ENCODE data around the gene CD84.
"Not testable (repeated sequence)": the region's sequence is repeated elsewhere in the genome, so short reads cannot be mapped to it uniquely, and the experiment has no call there.

The CD84 gene

GRCh38 chr1:160610569-160611242 lies 31.4 kb upstream of the CD84 start:
- no peak for DNase-seq (ENCODE audit: low spot score)

DNA sequence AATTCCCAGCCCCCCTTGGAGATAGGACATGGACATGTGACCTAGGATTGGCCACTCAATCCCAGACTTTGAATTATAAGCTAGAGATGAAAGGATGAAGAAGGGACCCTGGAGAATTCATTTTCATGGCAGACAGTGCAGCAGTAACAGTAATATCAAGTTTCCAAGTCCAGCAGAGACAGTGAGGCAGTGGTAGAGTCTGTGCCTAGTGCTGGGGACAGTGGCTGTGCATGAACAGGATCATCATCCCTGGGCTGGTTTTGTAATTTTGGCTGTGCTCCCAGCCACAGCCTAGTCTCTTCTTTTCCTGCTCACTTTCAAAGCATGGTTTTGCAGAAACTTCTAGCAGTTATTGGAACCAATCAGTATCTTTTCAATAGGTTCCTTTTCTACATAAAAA lies 29.6 kb upstream of the CD84 start:
- DNase-seq (ENCODE audit: low spot score), result no peak

DNA sequence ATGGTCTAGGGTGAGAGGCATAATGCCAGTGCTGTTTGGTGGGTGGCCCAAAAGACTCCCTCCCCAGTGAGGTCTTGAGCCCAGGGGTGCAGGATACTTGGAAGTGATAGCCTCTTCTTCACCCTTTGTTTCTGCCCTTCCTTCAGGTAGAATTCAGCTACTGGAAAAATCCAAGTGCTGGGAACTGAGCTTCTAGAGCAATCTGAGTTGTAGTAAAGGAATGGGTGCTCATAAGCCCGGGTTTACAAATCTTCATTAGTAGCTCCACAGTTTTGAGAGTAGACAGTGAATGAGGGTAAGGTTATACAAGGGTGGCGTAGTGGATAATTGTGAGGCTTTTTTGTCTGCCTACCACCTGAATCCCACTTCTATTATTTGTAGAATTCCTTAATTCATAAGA lies 29.2 kb upstream of the CD84 start:
- DNase-seq (ENCODE audit: low spot score), result no peak

GRCh38 chr1:160608057-160608456 lies 28.8 kb upstream of the CD84 start:
- no peak for DNase-seq (ENCODE audit: low spot score)

DNA sequence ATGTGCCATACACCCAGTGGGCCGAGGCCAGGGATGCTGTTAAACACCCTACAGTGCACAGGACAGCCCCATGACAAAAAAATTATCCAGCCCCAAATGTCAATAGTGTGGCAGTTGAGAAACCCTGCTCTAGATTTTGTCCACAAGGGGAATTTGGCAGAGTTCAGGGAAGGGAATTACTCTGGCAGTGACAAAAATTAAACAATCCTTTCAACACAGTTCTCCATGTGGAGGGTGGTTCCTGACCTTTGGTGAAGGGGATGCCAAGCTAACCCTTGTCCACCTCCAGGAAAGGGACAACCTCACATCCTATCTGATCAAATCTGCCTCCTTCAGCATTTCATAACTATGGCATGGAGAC lies 28.4 kb upstream of the CD84 start:
- DNase-seq (ENCODE audit: low spot score), result no peak

- peak; percentile 81 for DNase-seq (ENCODE audit: low spot score)
Measured at GRCh38 chr1:160607011-160607671, 27.8 kb upstream of the CD84 start.

GRCh38 chr1:160606611-160607010 lies 27.3 kb upstream of the CD84 start:
- no peak for DNase-seq (ENCODE audit: low spot score)

- no peak for DNase-seq (ENCODE audit: low spot score)
Measured at GRCh38 chr1:160605792-160606479, 26.6 kb upstream of the CD84 start.

DNA sequence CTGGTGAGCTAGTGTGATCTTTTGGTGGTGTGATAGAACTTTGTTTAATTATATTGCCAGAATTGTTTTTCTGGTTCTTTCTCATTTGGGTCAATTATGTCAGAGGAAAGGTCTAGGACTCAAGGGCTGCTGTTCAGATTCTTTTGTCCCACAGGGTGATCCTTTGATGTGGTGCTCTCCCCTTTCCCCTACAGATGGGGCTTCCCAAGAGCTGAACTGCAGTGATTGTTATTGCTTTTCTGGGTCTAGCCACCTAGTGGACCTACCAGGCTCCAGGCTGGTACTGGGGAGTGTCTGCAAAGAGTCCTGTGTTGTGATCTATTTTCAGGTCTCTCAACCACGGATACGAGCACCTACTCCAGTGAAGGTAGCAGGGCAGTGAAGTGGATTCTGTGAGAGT lies 25.9 kb upstream of the CD84 start:
- DNase-seq (ENCODE audit: low spot score), result no peak

GRCh38 chr1:160597705-160598104 lies 18.4 kb upstream of the CD84 start:
- no peak for DNase-seq (ENCODE audit: low spot score)

DNA sequence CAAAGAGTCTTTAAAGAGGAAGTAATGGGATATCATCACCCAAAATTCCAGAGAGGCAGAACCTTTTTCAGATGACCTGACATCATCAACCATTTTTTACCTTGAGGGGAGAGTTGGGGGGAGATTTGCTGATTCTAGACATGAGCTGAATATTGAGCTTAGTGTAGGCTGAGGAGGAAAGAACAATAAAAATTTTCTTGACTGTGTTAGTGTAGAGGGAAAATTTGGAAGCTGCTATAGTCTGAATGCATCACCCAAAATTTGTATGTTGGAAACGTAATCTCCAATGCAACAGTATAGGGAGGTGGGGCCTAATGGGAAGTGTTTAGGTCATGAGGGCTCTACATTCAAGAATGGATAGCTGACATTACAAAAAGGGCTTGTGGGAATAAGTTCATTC lies 17.8 kb upstream of the CD84 start:
- no peak for DNase-seq (ENCODE audit: low spot score)

GRCh38 chr1:160590488-160590887 lies 11.2 kb upstream of the CD84 start:
- no peak for DNase-seq (ENCODE audit: low spot score)

DNA sequence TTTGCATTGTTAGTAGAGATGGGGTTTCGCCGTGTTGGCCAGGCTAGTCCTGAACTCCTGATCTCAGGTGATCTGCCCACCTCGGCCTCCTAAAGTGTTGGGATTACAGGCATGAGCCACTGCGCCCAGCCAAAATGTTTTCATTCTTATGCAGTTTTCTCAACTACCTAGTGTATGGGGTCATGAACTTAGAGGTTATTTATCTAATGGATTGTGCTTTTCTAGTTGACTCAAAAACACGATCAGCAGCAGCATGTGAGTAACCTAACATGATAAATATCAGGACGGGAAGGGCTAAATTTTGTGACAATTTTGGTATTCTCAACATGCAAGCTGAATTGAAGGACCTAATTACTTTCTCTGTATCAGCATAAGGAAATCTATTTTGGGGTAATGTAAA lies 9.2 kb upstream of the CD84 start:
- no peak for DNase-seq (ENCODE audit: low spot score)

GRCh38 chr1:160584784-160585183 lies 5.5 kb upstream of the CD84 start:
- no peak for DNase-seq (ENCODE audit: low spot score)

GRCh38 chr1:160582976-160583375 lies 3.7 kb upstream of the CD84 start:
- DNase-seq (ENCODE audit: low spot score), result not testable (repeated sequence)

DNA sequence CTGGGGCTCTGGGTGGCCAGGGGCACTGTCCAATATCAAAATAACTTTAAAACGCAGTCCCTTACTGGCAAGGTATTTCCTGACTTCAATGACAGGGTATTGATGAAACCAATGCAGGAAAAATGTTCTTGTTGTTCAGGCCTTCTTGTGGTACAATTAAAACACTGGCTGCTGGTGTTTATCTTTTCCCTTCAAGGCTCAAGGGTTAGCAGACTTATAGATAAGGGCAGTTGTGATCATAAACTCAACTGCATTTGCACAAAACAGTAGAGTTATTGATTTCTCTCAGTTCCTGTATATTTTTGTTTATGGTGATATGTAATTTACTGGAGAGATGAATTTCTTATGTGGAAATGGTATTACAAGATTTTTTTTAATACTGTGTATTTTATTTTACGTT lies 2.7 kb upstream of the CD84 start:
- DNase-seq (ENCODE audit: low spot score), result no peak

- no peak for DNase-seq (ENCODE audit: low spot score)
Measured at GRCh38 chr1:160580221-160580812, 1.0 kb upstream of the CD84 start.

DNA sequence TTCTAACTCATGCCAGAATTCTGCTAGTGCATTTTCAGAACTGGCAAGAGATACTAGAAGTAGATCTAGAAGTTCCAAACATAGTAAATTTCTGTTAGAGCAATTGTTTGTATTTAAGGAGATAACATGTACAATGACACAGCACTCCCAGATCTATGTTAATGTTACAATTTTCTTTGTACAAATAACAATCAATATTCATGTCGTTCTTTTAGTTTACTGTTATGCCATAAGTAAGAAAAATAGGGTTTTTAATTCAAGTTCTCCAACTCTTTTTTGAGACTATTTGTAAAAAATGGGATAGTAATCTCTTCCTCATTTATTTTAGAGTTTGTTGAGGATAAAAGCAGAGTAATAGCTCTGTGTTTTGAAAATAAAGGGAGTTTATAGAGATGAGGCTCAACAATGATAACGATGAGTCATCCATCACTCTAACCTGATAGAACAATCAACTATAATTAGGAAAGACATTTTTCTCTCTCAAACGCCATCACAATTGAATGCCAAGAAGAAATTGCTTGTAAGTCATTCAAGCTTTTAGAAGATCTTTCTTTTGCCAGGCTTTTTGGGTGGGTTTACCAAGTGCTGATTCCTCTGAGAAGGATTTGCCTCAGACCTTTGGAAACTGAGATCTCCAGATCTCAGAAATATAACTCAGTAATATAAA lies 638 bp downstream of the CD84 start:
- no peak for DNase-seq (ENCODE audit: low spot score)

- DNase-seq (ENCODE audit: low spot score), result no peak
Measured at GRCh38 chr1:160578175-160578524, 1.1 kb downstream of the CD84 start.

GRCh38 chr1:160577671-160578070 lies 1.6 kb downstream of the CD84 start:
- no peak for DNase-seq (ENCODE audit: low spot score)

- no peak for DNase-seq (ENCODE audit: low spot score)
Measured at GRCh38 chr1:160576884-160577283, 2.4 kb downstream of the CD84 start.

GRCh38 chr1:160576390-160576789 lies 2.9 kb downstream of the CD84 start:
- no peak for DNase-seq (ENCODE audit: low spot score)
